Measurements from ENCODE around the gene FCRL2. TPM values are rescaled to one million over a fixed set of nuclear protein-coding genes. Genes with fewer than 3 reads are reported as not detected.

The FCRL2 gene
- total RNA-seq, 1 donor from 2014 or later, result 0.20 TPM

DNA sequence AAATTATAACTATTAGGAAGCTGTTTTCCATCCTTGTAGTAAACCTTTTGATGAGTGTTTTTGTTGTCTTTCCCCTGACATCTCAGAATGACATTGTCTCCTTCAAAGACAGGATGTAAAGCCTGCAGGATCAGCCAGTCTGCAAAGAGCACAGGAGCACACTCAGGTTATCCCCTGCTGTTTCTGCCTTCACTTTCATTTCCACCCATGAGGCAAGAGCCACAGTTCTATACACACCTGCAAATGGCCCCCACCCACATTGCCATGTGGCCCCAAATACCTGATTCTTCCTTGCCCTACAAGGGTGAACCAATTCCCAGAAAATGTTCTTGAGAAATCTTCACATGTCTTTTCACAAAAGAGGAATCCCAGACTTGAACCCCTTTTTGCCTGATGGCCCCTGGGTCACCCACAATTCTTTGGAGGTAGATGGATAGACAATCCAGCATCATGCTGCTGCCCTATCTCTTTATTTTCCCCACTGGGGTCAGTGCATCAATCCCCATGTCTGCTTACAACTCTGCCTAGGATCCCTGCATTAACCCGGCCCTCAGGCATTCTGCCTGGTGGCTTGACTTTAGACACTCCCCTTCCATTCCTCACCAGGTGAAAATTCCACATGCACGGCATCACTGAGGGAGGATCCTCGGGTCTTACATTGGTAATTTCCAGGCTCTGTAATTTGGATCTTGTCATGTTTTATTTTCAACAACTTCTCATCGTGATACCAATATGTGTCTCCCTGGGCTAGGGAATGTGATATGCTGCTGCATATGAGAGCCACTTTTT lies 79.0 kb downstream of the FCRL2 start:
- H3K36me3 ChIP-seq, result no peaks in the 10 kb centered on the region
- no peak overlapping the region for H3K27ac ChIP-seq
- no peak for ATAC-seq
- no peaks in the 10 kb centered on the region for H3K9me3 ChIP-seq
- peaks cover 23% of the 10 kb centered on the region for H3K27me3 ChIP-seq
- no peaks in the 10 kb centered on the region for H3K4me1 ChIP-seq
- DNase-seq, result no peak
- intact Hi-C loops (cut with DNase I), result no loop called here
- TF ChIP-seq, protein P1, sequence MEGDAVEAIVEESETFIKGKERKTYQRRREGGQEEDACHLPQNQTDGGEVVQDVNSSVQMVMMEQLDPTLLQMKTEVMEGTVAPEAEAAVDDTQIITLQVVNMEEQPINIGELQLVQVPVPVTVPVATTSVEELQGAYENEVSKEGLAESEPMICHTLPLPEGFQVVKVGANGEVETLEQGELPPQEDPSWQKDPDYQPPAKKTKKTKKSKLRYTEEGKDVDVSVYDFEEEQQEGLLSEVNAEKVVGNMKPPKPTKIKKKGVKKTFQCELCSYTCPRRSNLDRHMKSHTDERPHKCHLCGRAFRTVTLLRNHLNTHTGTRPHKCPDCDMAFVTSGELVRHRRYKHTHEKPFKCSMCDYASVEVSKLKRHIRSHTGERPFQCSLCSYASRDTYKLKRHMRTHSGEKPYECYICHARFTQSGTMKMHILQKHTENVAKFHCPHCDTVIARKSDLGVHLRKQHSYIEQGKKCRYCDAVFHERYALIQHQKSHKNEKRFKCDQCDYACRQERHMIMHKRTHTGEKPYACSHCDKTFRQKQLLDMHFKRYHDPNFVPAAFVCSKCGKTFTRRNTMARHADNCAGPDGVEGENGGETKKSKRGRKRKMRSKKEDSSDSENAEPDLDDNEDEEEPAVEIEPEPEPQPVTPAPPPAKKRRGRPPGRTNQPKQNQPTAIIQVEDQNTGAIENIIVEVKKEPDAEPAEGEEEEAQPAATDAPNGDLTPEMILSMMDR (IDR thresholded peaks at IDR 0.05), result no peak
- H3K4me3 ChIP-seq, result no peak overlapping the region

DNA sequence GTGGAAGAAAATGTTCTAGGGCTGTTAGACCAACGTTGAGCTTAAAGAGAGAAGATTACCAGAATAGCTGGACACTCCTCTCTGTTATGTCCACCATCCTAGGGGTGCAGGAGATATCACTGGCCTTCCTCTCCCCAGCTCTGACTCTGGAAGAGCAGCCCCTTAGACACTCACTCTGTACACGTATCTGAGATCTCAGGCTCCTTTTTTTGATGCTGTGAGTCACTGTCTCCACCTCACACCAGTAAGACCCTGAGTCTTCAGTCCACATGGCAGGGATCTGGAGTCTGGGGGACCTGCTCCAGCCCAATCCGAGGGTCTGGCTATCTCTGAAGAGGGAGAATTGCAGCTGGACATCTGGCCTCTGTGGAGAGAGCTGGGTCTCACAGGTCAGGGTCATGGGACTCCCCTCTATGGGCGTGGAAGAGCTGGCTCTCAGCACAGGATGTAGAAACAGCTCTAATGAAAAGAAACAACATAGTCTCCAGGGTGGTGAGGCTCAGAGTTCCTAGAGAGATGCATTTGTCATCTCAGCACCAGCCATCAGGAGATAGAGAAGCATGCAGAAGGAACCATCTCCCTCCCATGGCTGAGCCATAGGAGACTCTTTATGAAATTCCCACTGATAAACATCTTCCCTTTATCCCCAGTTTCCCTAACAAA lies 79.8 kb downstream of the FCRL2 start:
- intact Hi-C loops (cut with DNase I), result no loop called here
- ATAC-seq (no peak), DNase-seq (no peak)
- no peaks in the 10 kb centered on the region for H3K9me3 ChIP-seq
- H3K4me3 ChIP-seq, result no peak overlapping the region
- no peaks in the 10 kb centered on the region for H3K4me1 ChIP-seq
- H3K27ac ChIP-seq, result no peak overlapping the region
- no peaks in the 10 kb centered on the region for H3K36me3 ChIP-seq
- peaks cover 23% of the 10 kb centered on the region for H3K27me3 ChIP-seq
- TF ChIP-seq, protein P1 (IDR thresholded peaks at IDR 0.05), result no peak

Other genes with a start within 250 kb of the FCRL2 start
- 0.93 TPM for gene FCRL5, start 224.6 kb downstream of the FCRL2 start, total RNA-seq
- not detected for gene FCRL4, start 179.0 kb downstream of the FCRL2 start, total RNA-seq
- 0.67 TPM for gene FCRL3, start 76.4 kb downstream of the FCRL2 start, total RNA-seq
- 1.4 TPM for gene FCRL1, start 43.0 kb upstream of the FCRL2 start, total RNA-seq
- gene CD5L, start 64.7 kb upstream of the FCRL2 start, total RNA-seq, result 0.93 TPM
- gene KIRREL1, start 216.5 kb upstream of the FCRL2 start, total RNA-seq, result 40.8 TPM

Measured in upper lobe of right lung (tissue), 1 donor.